Thoracic aorta (tissue), 2 donors: Measurements from ENCODE around the gene ATP4A. TPM values are rescaled to one million over a fixed set of nuclear protein-coding genes. Genes with fewer than 3 reads are reported as not detected.

Experiments
- ATAC-seq: fragments of 150-250 bp; one replicate; pipeline ENCODE4 v1.8.0; 2017; ENCODE audit warnings: low read depth; ENCODE audit not compliant: insufficient number of reproducible peaks, low FRiP score
- DNase-seq: peaks from one replicate; pipeline ENCODE4 v3.0.0-alpha.2; 2020; ENCODE audit warnings: low spot score
- H3K27ac ChIP-seq, 2 donors: fragments of 200-600 bp; sonication (generic); 1 replicate in 1 of 2; 2 replicates in 1 of 2; pipeline ENCODE4 v1.5.1; 2016; ENCODE audit warnings: mild to moderate bottlenecking in 2 of 2, moderate library complexity in 2 of 2
- H3K27me3 ChIP-seq: fragments of 200-600 bp; sonication (generic); replicated peaks from 2 replicates; pipeline ENCODE4 v1.6.0; 2016; ENCODE audit warnings: mild to moderate bottlenecking; ENCODE audit not compliant: insufficient read depth
- H3K36me3 ChIP-seq: fragments of 200-600 bp; sonication (generic); one replicate; pipeline ENCODE4 v1.5.1; 2016
- H3K4me1 ChIP-seq, 2 donors: fragments of 200-600 bp; sonication (generic); 1 replicate in 1 of 2; 2 replicates in 1 of 2; pipeline versions ENCODE4 v1.5.1 to v1.6.0; 2016; ENCODE audit warnings: low read depth in 2 of 2, mild to moderate bottlenecking in 1 of 2; ENCODE audit not compliant: control insufficient read depth in 1 of 2
- H3K4me3 ChIP-seq: fragments of 200-600 bp; sonication (generic); 2 replicates; pipeline ENCODE4 v1.5.1; 2016; ENCODE audit warnings: mild to moderate bottlenecking
- H3K9me3 ChIP-seq: fragments of 200-600 bp; sonication (generic); 2 replicates; pipeline ENCODE4 v1.5.1; 2016
- CTCF ChIP-seq: fragments of 200-600 bp; sonication (generic); IDR thresholded peaks from one replicate; pipeline ENCODE4 v1.5.1; 2019; ENCODE audit warnings: antibody characterized with exemption
- total RNA-seq, 2 donors: library from RNA; depleted of rRNA; stranded (reverse); fragments of >200 nt; gene quantifications; one replicate each; pipeline versions ENCODE4 v1.1.0 to v1.2.3, GENCODE V29; 2016

The ATP4A gene
- total RNA-seq, 2 donors from 2014 or later = 0.35 TPM; not detected in 1

DNA sequence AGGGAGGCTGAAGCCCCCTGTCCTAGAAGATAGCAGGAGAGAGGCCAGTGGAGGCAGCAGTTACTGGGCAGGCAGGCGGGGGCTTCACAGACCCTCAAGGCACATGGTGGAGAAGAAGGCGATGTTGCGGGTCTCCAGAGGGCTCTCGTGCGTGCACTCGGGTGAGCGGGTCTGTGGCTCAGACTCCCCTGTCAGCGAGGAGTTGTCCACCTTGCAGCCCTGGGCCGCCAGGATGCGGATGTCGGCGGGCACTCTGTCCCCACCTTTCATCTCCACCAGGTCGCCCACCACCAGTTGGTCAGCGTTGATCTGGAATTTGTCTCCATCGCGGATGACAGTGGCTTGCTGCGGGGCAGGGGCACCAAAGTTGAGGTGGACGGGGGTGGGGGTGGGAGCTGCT lies 3.2 kb downstream of the ATP4A start:
- Histone ChIP-seq H3K27ac (no peak overlapping the region), H3K36me3 (no peaks in the 10 kb centered on the region), H3K27me3 (no peaks in the 10 kb centered on the region), H3K4me1 (peaks cover 0 to 5% of the 10 kb centered on the region in 2 donors), H3K4me3 (no peak overlapping the region), H3K9me3 (no peaks in the 10 kb centered on the region)
- no peak for TF ChIP-seq CTCF
- no peak for DNase-seq
- ATAC-seq = no peak

DNA sequence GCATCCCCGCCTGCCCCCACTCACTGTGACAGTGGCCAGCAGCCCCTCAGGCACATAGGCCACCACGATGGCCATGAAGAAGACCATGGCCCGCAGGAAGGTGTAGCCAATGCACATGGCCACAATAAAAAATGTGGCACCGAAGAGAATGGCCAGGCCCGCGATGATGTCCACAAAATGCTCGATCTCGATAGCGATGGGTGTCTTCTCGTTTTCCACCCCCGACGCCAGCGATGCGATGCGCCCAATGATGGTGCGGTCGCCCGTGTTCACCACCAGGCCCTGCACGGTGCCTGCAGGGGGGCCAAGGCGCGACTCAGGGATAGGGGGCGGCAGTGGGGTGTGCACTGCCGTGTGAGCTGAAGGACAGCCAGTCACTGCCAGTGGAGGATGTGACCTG lies 3.7 kb downstream of the ATP4A start:
- Histone ChIP-seq H3K36me3 (no peaks in the 10 kb centered on the region), H3K27me3 (no peaks in the 10 kb centered on the region), H3K4me1 (peaks cover 0 to 5% of the 10 kb centered on the region in 2 donors), H3K27ac (no peak overlapping the region), H3K9me3 (no peaks in the 10 kb centered on the region), H3K4me3 (no peak overlapping the region)
- DNase-seq (no peak), ATAC-seq (no peak)
- no peak for TF ChIP-seq CTCF

- no peak overlapping the region for H3K27ac ChIP-seq
- no peak for TF ChIP-seq CTCF
- H3K9me3 ChIP-seq = no peaks in the 10 kb centered on the region
- H3K4me1 ChIP-seq = peaks cover 0 to 5% of the 10 kb centered on the region in 2 donors
- H3K4me3 ChIP-seq = no peak overlapping the region
- DNase-seq = no peak
- no peaks in the 10 kb centered on the region for H3K27me3 ChIP-seq
- no peaks in the 10 kb centered on the region for H3K36me3 ChIP-seq
- ATAC-seq = no peak
These were observed 4.2 kb downstream of the ATP4A start for GRCh38 chr19:35559281-35559659.

DNA sequence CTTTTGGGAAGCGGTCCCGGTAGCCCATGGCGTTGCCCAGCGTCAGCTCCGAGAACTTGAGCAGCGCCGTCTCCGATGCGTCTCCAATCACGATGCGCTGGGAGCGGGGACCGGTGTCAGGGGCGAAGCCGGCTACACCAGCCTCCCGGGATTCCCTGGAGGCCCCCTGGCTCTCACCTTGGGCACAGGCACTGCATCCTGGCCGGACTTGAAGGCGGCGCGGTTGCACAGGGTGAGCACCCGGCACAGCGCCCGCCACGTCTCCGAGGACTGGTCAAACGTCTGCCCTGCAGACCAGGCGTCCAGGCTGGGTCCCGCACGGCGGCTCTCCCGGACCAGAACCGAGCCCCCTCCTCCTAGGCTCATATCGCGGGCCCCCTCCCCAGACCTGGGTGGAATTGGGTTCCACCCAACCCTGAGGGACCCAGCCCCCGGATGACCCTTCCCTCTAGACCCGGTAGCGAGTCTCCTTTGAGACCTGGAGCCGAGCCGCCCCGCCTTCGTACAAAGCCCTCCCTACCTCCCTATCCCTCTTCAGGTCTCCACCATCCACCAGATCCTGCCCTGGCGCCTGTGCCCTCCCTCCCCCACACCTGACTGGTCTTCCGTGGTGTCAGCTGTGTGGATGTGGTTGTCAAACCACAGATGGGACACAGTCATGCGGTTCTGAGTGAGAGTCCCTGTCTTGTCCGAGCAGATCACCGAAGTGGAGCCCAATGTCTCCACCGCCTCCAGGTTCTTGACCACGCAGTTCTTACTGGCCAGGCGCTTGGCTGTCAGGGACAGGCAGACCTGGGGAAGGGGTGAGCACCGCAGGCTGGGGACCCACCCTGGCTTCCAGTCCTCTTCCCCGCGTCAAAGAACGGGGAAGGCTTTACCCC lies 4.8 kb downstream of the ATP4A start:
- no peaks in the 10 kb centered on the region for H3K9me3 ChIP-seq
- H3K27ac ChIP-seq = no peak overlapping the region
- no peak for ATAC-seq
- DNase-seq = no peak
- TF ChIP-seq CTCF = no peak
- H3K27me3 ChIP-seq = no peaks in the 10 kb centered on the region
- H3K4me1 ChIP-seq = peaks cover 0 to 5% of the 10 kb centered on the region in 2 donors
- peak overlapping the region; percentile 51 for H3K4me3 ChIP-seq
- no peaks in the 10 kb centered on the region for H3K36me3 ChIP-seq

- DNase-seq = no peak
- H3K4me3 ChIP-seq = peak overlapping the region; percentile 51
- no peaks in the 10 kb centered on the region for H3K27me3 ChIP-seq
These were observed 5.7 kb downstream of the ATP4A start for GRCh38 chr19:35557539-35558399.

More at GRCh38 chr19:35557539-35558399, 5.7 kb downstream of the ATP4A start:
- ATAC-seq = no peak
- no peak overlapping the region for H3K27ac ChIP-seq
- no peaks in the 10 kb centered on the region for H3K9me3 ChIP-seq
- TF ChIP-seq CTCF = no peak
- H3K36me3 ChIP-seq = no peaks in the 10 kb centered on the region
- peaks cover 0 to 5% of the 10 kb centered on the region in 2 donors for H3K4me1 ChIP-seq
